Epithelial cell of esophagus (primary cell): ENCODE results near the gene ARAP1.
A peak's percentile ranks its signal among the peaks of the same experiment; 100 is the strongest.

ENCODE experiments used
- DNase-seq: peaks from one replicate; pipeline ENCODE4 v3.0.0; 2010; ENCODE audit warnings: low read depth
- H3K4me3 ChIP-seq: 2 replicates; pipeline ENCODE4 v1.5.1; 2011; ENCODE audit warnings: mild to moderate bottlenecking, low read length, control low read depth
- CTCF ChIP-seq: IDR thresholded peaks from 2 replicates; pipeline ENCODE4 v1.5.1; 2011; ENCODE audit warnings: low read depth, mild to moderate bottlenecking, low read length, control low read depth, inconsistent platforms; ENCODE audit not compliant: insufficient read depth; ENCODE audit errors: missing control alignments

Gene ARAP1

DNA sequence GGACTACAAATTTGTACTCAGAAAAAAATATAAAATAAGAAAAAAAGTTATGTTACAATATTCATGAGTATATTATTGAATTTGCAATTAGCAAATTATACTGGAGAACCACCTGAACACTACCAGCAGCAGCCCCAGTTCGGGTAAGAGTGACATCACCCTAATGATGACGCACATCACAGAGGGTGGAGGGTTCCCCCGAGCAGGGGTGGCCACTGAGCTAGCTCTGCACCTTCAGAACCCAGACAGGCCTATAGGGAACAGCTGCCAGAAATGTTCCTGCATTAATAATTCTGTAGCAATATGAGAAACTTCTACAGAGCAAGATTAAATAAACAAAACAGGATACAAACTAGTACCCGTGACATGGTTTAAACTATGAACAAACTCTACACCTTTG, 17.5 kb upstream of the ARAP1 start:
- DNase-seq: no peak
- no peak for TF ChIP-seq CTCF
- H3K4me3 ChIP-seq: no peak overlapping the region

DNA sequence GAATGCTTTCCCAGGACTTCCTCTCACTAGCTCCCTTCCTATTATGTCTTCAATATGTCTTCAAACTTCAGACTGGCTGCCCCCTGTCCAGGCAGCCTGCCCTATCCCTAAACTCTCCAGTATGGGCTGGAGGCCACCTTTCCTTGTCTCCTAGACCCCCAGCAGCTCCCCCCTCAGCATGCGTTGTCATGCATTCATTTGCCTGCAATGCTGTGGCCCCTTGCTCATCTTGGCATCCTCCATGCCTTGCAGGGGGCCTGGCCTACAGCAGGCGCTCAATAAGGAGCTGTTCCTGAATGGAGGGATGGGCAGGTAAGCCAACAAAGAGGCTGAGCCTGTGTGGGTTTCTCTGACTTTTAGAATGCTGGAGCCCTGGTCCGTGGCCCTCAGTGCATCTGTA, 16.4 kb upstream of the ARAP1 start:
- H3K4me3 ChIP-seq: no peak overlapping the region
- no peak for TF ChIP-seq CTCF
- no peak for DNase-seq

DNA sequence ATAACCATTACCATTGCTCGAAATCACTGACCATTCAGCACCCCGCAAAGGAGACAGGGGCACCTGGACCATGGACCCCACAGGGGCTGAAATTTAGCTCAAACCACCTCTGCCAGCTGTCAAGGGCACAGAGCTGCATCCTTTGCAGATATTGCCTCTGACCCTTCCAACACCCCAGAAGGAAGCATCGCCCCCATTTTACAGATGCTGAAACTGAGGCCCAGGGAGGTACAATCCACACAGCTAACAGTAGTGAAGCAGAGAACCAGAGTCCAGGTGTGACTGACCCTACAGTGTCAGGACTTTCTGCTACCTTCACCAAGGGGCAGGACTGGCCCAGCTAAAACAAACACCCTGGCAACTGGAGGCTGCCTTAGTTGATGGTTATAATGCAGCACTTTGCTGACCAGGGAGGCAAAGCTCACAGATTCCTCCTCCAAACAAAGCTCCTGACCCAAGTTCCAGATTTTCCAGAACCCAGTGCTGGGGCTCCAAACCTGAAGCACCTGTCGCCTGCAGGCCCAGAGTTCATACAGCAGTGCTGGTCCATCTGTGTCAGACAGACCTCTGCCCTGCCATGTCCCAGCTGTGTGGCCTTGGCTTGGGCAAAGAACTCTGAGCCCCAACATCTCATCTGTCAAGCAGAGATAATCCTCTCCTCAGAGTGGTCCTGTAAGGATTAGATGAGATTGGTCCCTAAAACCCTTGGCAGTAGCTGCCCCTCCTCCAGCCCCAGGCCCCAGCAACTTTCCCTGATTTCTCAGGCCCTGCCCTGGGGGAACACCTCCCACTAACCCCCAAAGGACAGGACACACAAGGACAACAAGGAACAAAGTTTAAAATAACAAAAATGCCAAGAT, 15.2 kb upstream of the ARAP1 start:
- TF ChIP-seq CTCF: no peak
- no peak for DNase-seq

DNA sequence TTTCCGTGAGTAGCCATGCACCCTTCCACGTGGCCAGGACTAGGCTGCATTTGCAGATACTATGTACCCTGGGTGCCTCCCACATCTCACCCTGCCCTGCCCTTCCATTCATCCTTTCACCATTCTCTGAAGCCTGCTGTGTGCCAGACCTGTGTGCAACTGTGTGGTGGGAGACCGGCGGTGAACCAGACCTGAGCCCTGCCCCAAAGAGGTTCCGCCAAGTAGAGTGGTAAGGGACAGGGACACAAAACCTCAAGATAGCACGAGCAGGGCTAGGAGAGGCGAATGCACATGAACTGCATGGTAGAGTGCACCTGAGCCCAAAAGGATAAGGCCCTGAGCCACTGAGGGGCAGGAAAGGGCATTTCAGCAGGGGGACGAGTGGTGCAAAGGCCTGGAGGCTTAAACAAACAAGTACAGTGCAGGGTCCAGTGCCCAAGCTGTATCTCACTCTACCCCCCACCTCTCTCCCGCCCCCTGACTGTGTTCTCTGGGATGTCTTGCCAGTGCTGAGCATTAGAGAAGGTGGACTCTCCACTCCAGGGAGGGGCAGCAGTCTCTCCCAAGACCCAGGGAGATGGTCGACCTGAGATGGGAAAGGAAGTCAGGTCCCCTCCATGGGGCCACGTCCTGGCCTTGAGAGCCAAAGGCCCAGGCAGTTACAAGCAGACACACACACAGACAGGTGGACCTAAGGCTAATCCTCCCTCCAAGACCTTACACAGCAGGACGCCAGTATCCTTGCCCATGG, 14.1 kb upstream of the ARAP1 start:
- no peak for DNase-seq
- no peak for TF ChIP-seq CTCF
- H3K4me3 ChIP-seq: no peak overlapping the region

More for the DNA sequence above, 15.2 kb upstream of the ARAP1 start:
- no peak overlapping the region for H3K4me3 ChIP-seq

GRCh38 chr11:72764503-72764902, 12.3 kb upstream of the ARAP1 start:
- H3K4me3 ChIP-seq: no peak overlapping the region
- TF ChIP-seq CTCF: peak; percentile 20
- DNase-seq: no peak

GRCh38 chr11:72763823-72764222, 11.6 kb upstream of the ARAP1 start:
- DNase-seq: no peak
- H3K4me3 ChIP-seq: no peak overlapping the region
- no peak for TF ChIP-seq CTCF
